Activated CD4-positive, alpha-beta T cell treated with anti-CD3 and anti-CD28 coated beads for 4 hours (primary cell): ENCODE data around the gene C20orf202.
"Not testable (repeated sequence)": the region's sequence is repeated elsewhere in the genome, so short reads cannot be mapped to it uniquely, and the experiment has no call there.

Experiments used
- DNase-seq, 2 donors: peaks; one replicate each; pipeline ENCODE4 v3.0.0-alpha.2; 2020

Gene C20orf202

DNA sequence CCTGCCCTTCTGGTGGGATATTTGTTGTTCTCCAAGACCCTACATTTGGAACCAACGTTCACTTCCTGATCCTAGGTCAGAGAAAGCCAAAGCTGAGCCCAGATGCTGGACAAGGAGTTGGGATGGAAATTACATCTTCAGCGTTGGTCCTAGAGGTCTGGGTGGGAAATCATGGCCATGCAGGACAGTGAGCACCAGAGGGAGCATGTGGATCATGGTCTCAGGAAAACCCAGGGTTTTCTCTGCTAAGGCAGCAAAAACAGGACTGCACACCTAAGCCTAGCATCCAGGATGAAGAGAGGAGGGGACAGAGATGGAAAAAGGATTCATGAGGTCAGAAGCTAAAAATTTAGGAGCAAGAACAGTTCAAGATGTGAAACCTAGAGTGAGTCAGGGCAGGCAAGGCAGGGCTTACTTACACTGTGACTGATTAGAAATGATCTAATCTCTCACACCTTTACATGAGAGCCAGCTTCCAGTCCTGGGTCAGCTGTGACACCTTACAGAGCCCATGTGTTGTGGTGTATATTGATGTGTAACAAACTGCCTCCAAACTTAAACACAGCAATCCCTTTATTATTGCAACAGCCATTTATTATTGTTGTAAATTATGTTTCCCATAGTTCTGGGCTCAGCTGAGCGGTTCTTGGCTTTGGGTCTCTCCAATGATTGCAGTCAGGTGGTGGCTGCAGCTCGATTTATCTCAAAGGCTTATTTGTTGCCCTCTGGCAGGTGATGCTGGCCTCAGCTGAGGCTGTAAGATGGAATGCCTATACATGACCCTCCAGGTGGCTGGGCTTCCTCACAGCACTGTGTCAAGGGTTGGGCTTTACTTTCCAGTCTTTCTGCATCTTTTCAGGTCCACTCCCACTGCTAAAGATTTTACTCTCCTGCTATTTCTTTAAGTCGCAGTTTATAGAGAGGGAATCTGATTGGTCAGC lies 6.5 kb downstream of the C20orf202 start:
- no peak for DNase-seq

DNA sequence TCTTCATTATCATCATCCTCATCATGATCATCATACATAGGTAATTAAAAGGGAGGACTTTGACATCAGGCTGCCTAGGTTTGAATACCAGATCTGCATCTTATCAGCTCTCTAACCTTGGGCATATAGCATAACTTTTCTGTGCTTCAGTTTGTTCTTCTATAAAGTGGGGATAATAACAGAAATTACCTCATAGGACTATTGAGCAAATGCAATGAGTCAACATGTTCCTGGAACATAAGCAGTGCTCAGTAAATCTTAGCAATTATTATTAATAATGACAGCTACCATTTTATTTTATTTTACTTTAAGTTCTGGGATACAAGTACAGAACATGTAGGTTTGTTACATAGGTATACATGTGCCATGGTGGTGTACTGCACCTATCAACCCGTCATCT lies 7.2 kb downstream of the C20orf202 start:
- DNase-seq, result no peak

DNA sequence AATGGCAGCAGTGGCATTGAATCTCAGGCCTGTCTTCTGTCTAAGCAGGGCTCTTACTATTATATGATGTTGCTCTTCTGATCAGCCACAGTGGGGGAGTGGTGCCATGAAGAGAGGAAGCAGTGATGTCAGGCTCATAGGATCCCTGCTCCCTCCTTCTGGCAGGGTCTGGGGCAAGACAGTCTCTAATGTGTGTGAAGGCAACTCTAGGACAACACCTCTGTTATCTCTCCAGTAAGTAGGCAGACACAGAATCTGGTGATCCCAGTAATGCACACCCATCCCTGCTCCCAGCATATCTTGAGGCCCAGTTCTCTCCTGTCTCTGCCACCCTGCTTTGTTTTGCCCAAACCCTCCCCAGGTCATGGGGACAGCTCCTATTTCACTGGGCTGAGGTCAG lies 8.8 kb downstream of the C20orf202 start:
- DNase-seq, result no peak

DNA sequence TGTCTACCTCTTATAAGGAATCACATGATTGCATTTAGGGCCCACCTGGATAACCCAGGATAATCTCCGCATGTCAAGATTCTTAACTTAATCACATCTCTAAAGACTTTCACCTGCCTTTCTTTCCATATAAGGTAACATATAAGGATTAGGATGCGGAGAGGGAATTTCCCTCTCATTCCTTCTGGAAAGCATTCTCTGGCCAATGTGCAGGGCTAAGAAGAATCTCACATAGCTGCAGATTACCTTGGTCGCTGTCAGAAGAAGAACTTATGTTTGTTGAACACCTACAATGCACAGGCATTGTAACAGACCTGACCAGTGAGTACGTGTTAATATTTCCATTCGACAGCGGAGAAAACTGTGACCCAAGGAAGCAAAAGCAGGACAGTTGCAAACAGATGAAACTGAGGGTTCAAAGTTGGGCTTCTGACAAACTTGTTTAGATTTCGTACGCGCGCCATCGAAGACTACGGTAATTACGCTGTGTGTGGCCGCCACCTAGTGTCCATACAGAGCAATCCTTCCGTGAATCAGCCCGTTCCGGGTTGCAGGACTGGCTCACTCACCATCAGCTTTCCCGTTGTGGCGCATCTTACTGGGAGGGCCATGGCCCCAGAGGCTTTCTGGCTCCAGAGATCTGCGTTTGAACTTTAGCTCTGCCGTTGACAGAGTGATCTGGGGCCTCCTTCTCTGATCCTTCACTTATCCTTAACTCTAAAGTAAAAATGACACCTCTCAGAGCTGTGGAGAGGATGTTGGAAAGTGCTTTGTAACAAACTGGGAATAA lies 9.5 kb downstream of the C20orf202 start:
- DNase-seq, result peak; percentile 69 to 70

DNA sequence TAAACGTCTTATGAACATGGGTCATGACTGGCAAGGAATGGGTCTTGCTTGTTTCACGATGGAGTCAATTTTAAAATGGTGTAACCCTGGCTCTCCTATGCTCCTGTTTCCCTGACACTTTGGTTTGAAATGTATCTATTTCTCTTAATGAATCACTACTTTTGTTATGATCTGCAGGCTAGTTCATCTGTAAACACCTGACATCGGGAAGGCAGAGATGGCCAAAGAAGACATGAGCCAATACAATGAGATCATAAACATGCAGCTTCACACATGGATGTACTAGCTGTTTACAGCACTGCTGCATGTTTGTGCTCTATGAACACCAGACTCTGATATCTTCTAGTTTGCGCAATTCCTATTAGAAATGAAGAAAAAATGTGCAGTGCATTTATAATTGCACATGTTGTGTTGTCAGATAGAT lies 11.6 kb downstream of the C20orf202 start:
- DNase-seq, result no peak

DNA sequence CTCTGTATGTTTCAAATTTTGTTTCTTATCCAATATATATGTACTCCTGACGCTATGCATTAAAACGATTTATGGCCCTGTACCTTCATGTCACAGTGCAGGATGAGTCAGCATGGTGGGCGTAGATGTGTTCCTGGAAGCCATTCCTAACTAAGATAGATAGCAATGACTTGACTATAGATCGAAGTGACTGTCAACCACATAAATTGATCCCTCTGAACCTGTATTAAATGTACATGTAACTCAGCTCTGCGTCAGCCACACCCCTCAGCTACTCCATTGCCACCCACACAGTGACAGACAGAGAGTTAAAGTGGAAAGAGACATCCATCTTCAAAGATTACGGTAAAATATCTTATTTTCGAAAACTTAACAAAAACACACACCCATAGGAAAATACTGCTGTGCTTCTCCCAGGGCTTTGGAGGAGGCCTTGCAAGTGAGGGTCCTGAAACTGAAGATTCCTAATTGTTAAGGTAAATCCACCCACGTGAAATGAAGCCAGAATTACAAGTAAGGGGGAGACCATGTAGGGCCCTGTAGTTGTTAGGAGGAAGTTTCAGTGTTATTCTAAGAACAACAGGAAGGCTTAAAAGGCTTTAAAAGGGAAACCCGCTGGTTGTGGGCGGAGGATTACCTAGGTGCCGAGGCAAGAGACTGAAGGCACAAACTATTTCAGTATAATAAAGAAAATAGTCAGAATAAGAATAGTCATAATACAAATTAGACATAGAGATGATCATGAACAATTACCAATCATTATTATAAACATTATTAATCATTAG lies 12.3 kb downstream of the C20orf202 start:
- peak; percentile 48 to 57 for DNase-seq

DNA sequence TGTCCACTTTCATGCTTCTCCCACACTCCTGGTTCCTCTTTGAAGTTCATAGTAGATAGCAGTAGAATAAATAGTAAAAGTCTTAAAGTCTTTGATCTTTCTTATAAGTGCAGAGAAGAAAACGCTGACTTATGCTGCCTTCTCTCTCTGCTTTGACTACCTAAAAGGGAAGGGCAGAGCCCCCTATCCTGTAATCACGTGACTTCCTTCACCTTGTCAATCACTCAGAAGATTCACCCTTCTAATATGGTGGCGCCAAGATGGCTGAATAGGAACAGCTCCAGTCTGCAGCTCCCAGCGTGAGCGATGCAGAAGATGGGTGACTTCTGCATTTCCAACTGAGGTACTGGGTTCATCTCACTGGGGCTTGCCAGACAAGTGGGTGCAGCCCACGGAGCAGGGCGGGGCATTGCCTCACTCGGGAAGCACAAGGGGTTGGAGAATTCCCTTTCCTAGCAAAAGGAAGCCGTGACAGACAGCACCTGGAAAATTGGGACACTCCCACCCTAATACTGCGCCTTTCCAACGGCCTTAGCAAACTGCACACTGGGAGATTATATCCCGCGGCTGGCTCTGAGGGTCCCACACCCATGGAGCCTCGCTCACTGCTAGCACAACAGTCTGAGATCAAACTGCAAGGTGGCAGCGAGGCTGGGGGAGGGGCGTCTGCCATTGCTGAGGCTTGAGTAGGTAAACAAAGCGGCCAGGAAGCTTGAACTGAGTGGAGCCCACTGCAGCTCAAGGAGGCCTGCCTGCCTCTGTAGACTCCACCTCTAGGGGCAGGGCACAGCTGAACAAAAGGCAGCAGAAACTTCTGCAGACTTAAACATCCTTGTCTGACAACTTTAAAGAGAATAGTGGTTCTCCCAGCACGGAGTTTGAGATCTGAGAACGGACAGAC lies 13.5 kb downstream of the C20orf202 start:
- not testable (repeated sequence) for DNase-seq

DNA sequence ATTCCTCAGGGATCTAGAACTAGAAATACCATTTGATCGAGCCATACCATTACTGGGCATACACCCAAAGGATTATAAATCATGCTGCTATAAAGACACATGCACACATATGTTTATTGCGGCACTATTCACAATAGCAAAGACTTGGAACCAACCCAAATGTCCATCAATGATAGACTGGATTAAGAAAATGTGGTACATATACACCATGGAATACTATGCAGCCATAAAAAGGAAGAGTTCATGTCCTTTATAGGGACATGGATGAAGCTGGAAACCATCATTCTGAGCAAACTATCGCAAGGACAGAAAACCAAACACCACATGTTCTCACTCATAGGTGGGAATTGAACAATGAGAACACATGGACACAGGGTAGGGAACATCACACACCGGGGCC lies 19.5 kb downstream of the C20orf202 start:
- DNase-seq, result not testable (repeated sequence)

DNA sequence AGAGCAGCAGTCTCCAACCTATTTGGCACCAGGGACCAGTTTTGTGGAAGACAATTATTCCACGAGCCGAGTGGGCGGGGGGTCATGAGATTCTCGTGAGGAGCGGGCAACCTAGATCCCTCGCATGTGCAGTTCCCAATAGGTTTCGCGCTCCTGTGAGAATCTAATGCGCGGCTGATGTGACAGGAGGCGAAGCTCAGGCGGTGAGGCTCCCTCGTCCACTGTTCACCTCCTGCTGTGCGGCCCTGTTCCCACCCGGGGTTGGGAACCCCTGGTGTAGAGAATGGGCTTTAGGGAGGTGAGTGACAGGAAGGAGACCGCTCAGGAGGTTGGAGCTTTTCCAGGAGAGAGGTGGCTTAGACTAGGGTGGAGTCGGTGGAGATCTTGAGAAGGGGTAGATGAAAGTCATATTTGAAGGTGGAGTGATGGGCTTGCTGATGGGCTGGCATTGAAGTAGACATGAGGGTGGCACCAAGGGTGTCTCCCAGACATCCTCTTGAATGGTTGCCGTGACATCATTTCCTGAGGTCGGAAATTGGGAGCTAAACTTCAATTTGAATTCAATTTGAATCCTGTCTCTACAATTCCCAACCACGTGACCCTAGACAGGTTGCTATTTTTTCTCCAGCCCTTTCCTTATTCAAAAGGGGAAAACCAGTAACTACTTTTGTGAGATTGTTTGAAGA lies 21.1 kb downstream of the C20orf202 start:
- no peak for DNase-seq

DNA sequence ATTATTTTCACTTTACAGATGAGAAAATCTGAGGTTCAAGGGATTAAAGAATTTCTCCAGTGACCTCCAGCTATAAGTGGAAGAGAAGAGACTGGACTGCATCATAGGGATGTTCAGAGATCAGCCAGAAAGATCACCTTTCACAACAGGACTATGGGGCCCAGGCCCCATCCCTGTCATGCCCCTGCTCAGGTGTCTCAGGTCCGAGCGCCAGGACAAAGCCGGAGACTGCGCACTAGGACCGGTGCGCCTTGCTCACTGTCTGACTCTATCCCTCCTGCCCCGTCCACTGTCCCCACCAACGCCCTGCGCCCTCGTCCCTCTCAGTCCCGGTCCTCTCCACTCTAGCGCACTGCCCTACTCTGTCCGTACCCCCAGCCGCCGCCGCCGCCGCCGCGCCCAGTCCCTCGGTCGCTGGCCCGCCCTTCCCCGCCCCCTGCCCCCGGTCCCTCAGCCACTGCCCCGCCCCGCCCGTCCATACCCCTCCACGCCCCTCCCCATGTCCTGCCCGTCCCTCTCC lies 22.1 kb downstream of the C20orf202 start:
- no peak for DNase-seq

DNA sequence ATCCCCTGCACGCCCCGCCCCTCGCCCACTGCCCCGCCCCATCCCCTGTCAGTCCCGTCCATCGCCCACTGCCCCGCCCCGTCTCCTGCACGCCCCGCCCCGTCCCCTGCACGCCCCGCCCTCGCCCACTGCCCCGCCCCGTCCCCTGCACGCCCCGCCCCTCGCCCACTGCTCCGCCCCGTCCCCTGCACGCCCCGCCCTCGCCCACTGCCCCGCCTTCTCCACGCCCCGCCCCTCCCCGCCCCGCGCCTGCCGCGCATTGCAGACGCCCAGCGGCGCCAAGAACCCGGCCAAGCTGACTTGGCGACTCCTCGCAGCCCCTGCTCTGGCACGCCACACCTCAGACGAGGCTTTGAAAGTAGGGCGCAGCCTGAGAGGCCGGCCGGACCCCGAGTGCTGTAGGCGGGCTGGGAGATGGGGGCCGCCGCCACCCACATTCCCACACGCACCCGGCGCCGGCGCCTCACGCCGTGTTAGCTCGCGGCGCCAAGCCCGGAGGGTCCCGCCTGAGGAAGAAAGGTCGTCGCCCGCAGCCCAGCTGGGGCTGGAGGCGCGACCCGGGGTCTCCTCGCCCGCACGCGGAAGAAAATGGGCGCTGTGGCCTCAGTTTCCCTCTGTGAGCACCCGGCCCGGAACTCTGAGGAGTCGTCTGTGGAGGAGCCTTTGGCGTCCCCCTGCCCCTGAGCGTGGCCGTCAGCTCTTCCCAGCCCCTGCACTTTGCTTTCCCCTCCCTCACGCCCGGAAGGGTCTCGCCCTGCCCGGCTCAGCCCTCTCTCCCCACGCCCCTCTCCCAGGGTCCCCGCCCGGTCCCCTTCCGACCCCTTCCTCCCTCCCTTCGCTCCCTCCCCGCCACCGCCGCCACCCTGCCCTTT lies 22.8 kb downstream of the C20orf202 start, which contains the start of gene RAD21L1:
RAD21L1 (plus strand) TSS at position 262 of the 872 bp plus-strand sequence. CDS start 2,410 bp downstream, outside the sequence.
- DNase-seq, result peak; percentile 75 to 85

DNA sequence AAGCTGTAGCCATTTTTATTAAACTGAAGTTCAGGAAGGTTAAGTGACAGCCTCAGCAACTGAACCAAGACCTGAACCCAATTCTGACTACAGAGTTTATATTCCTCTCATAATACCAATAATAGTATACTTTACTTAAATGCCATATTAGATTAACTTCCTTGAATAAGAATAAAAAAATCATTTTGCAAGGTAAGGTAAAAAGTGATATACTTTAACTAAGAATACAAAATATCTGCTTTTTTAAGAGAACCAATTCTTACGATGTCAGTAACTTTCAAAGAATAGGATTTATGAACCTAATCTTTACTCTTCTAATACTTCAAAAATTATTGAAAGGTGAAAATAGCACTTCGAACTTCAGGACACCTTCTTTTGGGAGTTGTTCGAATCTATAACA lies 26.3 kb downstream of the C20orf202 start:
- no peak for DNase-seq

DNA sequence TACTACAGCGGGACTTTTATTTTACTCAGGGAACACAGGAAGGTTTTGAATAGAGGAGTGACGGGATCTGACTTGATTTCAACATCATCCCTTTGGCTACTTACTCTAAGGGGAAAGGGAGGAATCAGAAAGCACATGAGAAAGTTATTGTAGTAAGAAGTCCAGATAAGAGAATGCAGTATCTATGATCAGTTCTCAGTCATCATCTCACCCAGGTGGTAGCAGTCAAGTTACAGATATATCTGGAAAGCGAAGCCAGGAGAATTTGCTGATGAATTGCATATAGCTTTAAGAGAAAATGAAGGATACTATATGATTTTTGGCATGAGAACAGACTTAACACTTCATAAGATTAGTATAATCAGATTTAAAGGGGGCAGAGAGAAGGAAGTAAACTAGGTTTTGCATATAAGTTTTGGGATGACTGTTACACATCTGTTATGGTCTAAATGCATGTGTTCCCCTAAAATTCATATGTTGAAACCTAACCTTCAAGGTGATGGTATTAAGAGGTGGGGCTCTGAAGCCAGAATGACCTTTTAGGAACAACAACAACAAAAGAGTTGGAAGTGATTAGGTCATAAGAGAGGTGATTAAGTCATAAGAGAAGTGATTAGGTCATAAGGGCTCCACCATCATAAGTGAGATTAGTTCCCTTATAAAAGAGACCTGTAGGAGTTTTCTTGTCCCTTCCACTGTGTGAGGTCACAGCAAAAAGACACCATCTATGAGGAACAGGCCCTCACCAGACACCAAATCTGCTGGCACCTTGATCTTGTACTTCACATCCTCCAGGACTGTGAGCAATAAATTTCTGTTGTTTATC lies 29.2 kb downstream of the C20orf202 start:
- no peak for DNase-seq

DNA sequence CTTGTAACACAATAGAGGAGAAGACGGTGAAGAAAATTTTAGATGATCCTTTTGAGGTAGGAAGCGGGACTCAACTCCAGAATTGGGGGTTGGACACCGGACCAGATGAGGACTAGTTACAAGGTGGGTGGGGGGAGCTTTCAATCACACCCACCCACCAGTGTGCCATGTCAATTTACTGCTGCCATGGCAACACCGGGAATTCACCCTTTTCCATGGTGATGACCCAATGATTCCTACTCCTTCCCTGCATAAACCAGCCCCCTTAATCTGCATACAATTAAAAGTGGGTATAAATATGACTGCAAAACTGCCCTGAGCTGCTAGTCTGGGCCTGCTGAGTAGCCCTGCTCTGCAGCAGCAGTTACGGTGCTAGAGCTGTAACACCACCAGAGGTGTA lies 37.3 kb downstream of the C20orf202 start:
- DNase-seq, result no peak

DNA sequence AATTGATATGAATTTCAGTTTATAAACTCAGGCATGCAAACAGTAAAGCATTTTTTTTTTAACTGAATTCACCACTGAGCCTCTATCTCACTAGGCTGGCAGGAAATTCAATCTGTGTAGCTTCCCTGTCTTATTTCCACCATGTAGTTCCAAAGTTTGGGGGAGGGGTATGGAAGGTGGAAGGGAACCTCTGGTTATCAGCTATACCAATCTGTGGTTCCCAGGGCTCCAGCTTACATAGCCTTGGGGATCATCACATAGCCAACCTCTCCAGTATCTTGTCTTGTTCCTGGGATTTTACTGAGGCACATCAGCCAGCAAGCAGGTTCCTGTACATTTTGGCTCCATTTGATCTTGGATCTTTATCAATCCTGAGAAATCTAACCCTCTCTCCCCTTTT lies 38.2 kb downstream of the C20orf202 start:
- no peak for DNase-seq

DNA sequence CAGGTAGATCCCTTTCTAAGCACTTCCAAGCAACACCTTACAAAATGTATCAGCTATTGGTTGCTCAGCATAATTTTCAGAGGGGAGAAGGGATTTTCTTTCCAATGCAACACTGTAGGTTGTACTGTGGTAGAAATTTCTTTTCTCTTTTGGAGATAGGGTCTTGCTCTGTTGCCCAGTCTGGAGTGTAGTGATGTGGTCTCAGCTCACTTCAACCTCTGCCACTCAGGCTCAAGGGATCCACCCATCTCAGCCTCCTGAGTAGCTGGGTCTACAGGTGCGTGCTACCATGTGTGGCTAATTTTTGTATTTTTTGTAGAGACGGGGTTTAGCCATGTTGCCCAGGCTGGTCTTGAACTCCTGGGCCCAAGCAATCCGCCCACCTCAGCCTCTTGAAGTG lies 38.8 kb downstream of the C20orf202 start:
- no peak for DNase-seq

DNA sequence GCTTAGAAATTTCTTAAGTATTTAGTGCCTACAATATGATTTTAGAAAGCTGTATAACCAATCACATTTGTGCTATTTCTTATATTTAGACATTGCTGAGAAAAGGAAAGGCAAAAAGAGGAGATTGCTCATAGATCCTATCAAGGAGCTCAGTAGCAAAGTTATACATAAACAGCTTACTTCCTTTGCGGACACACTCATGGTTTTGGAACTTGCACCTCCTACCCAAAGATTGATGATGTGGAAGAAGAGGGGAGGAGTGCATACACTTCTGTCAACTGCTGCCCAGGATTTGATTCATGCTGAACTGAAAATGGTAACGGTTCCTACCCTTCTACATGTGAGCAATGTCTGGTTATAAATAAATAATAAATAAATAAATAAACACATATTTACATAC lies 39.3 kb downstream of the C20orf202 start:
- DNase-seq, result no peak

DNA sequence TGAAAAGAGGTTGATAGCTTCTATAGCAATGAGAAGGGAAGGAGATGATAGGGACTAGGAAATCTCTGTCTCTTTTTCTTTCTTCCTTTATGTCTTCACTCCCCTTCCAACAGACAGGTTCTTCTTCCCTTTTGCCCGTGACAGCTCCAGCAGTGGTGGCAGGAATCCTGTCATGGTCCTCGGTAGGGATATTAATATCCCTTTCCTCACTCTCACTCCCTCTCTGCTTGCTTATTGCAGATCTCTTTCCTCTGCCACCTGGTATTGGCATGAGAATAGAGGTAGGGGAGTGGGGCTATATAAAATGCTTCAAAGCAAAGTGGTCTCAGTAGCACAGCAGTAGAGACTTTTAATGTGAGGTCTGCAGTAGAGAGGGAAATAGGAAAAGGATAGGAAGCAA lies 42.3 kb downstream of the C20orf202 start:
- DNase-seq, result no peak

DNA sequence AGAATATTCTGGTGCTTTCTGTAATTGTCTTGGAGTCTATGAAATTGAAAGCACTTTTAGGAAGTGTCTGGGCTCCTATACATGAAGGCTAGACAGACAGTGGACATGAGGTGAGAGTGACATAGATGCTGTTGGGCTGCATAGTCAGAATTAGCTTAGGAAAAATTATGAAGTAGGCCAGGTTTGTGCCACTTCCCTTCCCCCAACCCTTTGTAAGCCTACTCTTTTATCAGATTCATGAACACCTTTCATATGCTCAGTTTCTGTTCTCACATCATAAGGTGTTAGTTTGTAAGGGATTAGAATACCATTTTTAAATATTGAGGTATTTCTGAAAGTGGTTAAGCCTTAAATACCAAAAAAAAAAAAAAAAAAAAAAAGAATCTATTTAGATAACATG lies 44.4 kb downstream of the C20orf202 start:
- no peak for DNase-seq
